Measurements from ENCODE around the gene SERINC3. TPM values are rescaled to one million over a fixed set of nuclear protein-coding genes. Genes with fewer than 3 reads are reported as not detected.
A peak's percentile ranks its signal among the peaks of the same experiment; 100 is the strongest.

SERINC3 gene
- total and polyA plus RNA-seq, 2 of the 13 experiments (the other 11 are each of a cell fraction or from before 2014, with no cell fraction given) = 82.0 to 226 TPM

DNA sequence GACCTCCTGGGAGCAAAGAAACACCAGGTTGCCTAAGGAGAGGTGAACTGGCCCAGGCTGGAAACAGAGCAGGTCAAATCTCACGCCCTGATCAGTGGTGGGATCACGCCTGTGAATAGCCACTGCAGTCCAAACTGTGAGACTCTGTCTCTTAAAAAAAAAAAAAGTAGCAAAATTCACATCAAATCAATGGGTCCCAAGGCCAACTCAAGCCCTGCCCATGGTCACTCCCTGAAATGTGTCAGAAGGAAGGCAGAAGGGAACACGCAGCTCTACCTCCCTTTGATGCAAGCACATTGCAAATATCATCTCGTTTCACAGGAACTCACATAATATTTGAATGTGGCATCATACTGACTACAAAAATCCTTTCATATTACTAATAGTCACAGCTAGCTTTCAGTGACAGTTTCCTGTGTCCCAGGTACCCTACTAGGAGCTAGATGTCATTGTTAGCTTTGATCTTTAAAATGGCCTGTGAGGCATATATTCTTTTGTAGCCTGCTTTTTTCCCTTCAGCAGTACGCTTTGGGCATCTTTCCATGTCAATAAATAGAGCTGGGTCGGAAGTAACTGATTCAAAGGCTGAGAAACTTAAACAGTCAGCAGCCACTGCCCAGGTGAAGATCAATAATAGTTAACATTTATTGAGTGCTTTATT is 60.6 kb downstream of the SERINC3 start (continued):
- TF ChIP-seq ATRX (CRISPR knock-in tag; IDR thresholded peaks at IDR 0.05; ENCODE audit: borderline replicate concordance) (no peak), ZNF772 (CRISPR knock-in tag; IDR thresholded peaks at IDR 0.05) (no peak), ZNF766 (CRISPR knock-in tag; IDR thresholded peaks at IDR 0.05; ENCODE audit: borderline replicate concordance) (no peak), JUND (CRISPR knock-in tag; IDR thresholded peaks at IDR 0.05) (no peak), NRL (CRISPR knock-in tag; IDR thresholded peaks at IDR 0.05; ENCODE audit: borderline replicate concordance) (no peak), NFIB (CRISPR knock-in tag; IDR thresholded peaks at IDR 0.05; ENCODE audit: borderline replicate concordance) (no peak), HCFC1 (IDR thresholded peaks at IDR 0.05; ENCODE audit: low read depth, low read length) (no peak), HOXA3 (CRISPR knock-in tag; IDR thresholded peaks at IDR 0.05) (peak; percentile 51), ZNF570 (CRISPR knock-in tag; IDR thresholded peaks at IDR 0.05; ENCODE audit: borderline replicate concordance) (no peak), XRCC5 (optimal IDR thresholded peaks at IDR 0.05; ENCODE audit: low read length) (no peak), PCBP2 (optimal IDR thresholded peaks at IDR 0.05; ENCODE audit: low read depth, low read length, poor library complexity, severe bottlenecking) (no peak), TARDBP (CRISPR knock-in tag; IDR thresholded peaks at IDR 0.05) (peak; percentile 62; the same call in 1 of the 2 replicates), PHF8 (CRISPR knock-in tag; IDR thresholded peaks at IDR 0.05) (no peak; the same call in 1 of the 2 replicates), FOXA1 (IDR thresholded peaks at IDR 0.05) (no peak), FOXA1 (CRISPR knock-in tag; IDR thresholded peaks at IDR 0.05) (0 out of 2 replicates have a peak, but pooled peaks have one; percentile 15), ZNF282 (IDR thresholded peaks at IDR 0.05; ENCODE audit: partially characterized antibody) (no peak), ZNF839 (CRISPR knock-in tag; IDR thresholded peaks at IDR 0.05; ENCODE audit: borderline replicate concordance) (no peak), CEBPG (CRISPR knock-in tag; IDR thresholded peaks at IDR 0.05) (no peak; the same call in 1 of the 2 replicates), ZFP37 (CRISPR knock-in tag; IDR thresholded peaks at IDR 0.05; ENCODE audit: borderline replicate concordance) (no peak; the same call in 1 of the 2 replicates), RBFOX2 (IDR thresholded peaks at IDR 0.05; ENCODE audit: low read depth, low read length) (no peak)
- TF ChIP-seq, protein P1, sequence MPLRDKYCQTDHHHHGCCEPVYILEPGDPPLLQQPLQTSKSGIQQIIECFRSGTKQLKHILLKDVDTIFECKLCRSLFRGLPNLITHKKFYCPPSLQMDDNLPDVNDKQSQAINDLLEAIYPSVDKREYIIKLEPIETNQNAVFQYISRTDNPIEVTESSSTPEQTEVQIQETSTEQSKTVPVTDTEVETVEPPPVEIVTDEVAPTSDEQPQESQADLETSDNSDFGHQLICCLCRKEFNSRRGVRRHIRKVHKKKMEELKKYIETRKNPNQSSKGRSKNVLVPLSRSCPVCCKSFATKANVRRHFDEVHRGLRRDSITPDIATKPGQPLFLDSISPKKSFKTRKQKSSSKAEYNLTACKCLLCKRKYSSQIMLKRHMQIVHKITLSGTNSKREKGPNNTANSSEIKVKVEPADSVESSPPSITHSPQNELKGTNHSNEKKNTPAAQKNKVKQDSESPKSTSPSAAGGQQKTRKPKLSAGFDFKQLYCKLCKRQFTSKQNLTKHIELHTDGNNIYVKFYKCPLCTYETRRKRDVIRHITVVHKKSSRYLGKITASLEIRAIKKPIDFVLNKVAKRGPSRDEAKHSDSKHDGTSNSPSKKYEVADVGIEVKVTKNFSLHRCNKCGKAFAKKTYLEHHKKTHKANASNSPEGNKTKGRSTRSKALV (CRISPR knock-in tag; IDR thresholded peaks at IDR 0.05) = 0 out of 2 replicates have a peak, but pooled peaks have one; percentile 23
- TF ChIP-seq, protein P2, sequence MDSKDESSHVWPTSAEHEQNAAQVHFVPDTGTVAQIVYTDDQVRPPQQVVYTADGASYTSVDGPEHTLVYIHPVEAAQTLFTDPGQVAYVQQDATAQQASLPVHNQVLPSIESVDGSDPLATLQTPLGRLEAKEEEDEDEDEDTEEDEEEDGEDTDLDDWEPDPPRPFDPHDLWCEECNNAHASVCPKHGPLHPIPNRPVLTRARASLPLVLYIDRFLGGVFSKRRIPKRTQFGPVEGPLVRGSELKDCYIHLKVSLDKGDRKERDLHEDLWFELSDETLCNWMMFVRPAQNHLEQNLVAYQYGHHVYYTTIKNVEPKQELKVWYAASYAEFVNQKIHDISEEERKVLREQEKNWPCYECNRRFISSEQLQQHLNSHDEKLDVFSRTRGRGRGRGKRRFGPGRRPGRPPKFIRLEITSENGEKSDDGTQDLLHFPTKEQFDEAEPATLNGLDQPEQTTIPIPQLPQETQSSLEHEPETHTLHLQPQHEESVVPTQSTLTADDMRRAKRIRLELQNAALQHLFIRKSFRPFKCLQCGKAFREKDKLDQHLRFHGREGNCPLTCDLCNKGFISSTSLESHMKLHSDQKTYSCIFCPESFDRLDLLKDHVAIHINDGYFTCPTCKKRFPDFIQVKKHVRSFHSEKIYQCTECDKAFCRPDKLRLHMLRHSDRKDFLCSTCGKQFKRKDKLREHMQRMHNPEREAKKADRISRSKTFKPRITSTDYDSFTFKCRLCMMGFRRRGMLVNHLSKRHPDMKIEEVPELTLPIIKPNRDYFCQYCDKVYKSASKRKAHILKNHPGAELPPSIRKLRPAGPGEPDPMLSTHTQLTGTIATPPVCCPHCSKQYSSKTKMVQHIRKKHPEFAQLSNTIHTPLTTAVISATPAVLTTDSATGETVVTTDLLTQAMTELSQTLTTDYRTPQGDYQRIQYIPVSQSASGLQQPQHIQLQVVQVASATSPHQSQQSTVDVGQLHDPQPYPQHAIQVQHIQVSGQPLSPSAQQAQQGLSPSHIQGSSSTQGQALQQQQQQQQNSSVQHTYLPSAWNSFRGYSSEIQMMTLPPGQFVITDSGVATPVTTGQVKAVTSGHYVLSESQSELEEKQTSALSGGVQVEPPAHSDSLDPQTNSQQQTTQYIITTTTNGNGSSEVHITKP (CRISPR knock-in tag; IDR thresholded peaks at IDR 0.05; ENCODE audit: low read depth) = no peak
